T-helper 1 cell treated with Interleukin-12 subunit alpha and Interleukin-12 subunit beta and Interleukin-4 antibody, amounts not matched to agents 30 μg/mL and 1 μg/mL, for 36 hours (primary cell): ENCODE results near the gene ELFN1.
A peak's percentile ranks its signal among the peaks of the same experiment; 100 is the strongest.

Experiments
- H3K27ac Mint-ChIP-seq: one replicate; pipeline ENCODE4 v1.8.0; 2021; ENCODE audit warnings: mild to moderate bottlenecking, mixed read lengths
- H3K27me3 Mint-ChIP-seq: one replicate; pipeline ENCODE4 v1.8.0; 2021; ENCODE audit warnings: low read depth, mixed read lengths
- H3K36me3 Mint-ChIP-seq: one replicate; pipeline ENCODE4 v1.8.0; 2021; ENCODE audit warnings: low read depth, mixed read lengths
- H3K4me1 Mint-ChIP-seq: one replicate; pipeline ENCODE4 v1.8.0; 2021; ENCODE audit warnings: low read depth, mixed read lengths
- H3K4me3 Mint-ChIP-seq: one replicate; pipeline ENCODE4 v1.8.0; 2021; ENCODE audit warnings: mild to moderate bottlenecking, moderate library complexity, mixed read lengths
- H3K9me3 Mint-ChIP-seq: one replicate; pipeline ENCODE4 v1.8.0; 2021; ENCODE audit warnings: mixed read lengths

The ELFN1 gene

GRCh38 chr7:1647961-1648672, 22.0 kb upstream of the ELFN1 start:
- no peaks in the 10 kb centered on the region for H3K9me3 Mint-ChIP-seq
- no peaks in the 10 kb centered on the region for H3K27me3 Mint-ChIP-seq
- no peak overlapping the region for H3K27ac Mint-ChIP-seq
- no peaks in the 10 kb centered on the region for H3K4me1 Mint-ChIP-seq
- no peaks in the 10 kb centered on the region for H3K36me3 Mint-ChIP-seq
- no peak overlapping the region for H3K4me3 Mint-ChIP-seq

- Mint-ChIP-seq H3K9me3 (no peaks in the 10 kb centered on the region), H3K4me1 (no peaks in the 10 kb centered on the region), H3K27me3 (no peaks in the 10 kb centered on the region), H3K4me3 (no peak overlapping the region), H3K36me3 (no peaks in the 10 kb centered on the region), H3K27ac (no peak overlapping the region)
Measured at GRCh38 chr7:1649751-1650326, 20.2 kb upstream of the ELFN1 start.

DNA sequence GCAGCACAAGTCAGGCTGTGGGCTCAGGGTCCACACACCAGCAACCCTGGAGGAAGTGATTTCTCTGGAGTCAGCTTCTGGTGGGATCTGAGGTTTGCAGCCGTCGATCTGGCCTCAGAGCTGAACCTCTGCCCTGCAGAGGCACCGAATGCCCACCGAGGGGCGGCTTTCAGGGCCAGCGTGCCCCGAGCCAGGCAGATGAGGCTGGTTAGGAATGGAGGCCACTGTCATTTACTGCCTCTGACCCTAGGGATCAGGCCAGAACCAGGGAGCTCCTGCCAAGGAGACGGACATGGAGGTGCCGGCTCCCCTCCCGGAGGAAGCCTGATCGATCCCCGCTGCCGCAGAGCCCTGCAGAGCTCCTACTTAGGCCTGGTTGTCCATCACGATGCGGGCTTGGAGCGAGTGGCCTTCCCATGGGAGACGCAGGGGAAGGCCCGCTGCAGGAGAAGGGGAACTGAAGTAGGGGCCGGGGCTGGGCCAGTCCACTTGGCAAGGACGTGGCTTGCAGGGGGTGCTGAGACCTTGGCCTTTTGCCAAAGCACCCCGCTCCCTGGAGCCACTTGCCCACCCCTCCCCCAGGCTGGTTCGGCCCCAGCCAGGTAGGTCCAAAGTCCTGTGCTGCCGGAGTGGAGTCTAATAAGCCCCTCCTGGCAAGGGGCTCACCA, 19.6 kb upstream of the ELFN1 start:
- Mint-ChIP-seq H3K4me3 (no peak overlapping the region), H3K36me3 (no peaks in the 10 kb centered on the region), H3K27ac (no peak overlapping the region), H3K27me3 (no peaks in the 10 kb centered on the region), H3K9me3 (no peaks in the 10 kb centered on the region), H3K4me1 (no peaks in the 10 kb centered on the region)

DNA sequence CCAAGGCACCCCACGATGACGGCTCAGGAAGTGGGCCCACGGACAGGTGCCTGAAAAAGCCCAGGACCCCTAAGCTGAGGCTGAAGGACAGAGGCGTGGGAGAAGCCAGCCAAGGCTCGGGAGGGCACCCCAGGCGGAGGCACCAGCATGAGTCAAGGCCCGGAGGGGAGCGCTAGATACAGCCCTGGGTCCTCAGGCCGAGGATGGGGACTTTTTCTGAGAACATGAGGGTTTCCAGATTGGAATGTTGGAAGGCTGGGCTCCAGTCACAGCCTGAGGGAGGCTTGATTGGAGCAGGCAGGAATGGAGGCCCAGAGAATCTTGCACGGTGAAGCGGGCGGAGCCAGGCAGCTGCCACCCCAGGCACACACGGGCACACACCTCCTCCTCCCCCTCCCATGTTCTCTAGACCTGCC, 19.0 kb upstream of the ELFN1 start:
- H3K4me1 Mint-ChIP-seq, result no peaks in the 10 kb centered on the region
- no peaks in the 10 kb centered on the region for H3K36me3 Mint-ChIP-seq
- no peaks in the 10 kb centered on the region for H3K9me3 Mint-ChIP-seq
- H3K27ac Mint-ChIP-seq, result no peak overlapping the region
- H3K27me3 Mint-ChIP-seq, result no peaks in the 10 kb centered on the region
- H3K4me3 Mint-ChIP-seq, result no peak overlapping the region

DNA sequence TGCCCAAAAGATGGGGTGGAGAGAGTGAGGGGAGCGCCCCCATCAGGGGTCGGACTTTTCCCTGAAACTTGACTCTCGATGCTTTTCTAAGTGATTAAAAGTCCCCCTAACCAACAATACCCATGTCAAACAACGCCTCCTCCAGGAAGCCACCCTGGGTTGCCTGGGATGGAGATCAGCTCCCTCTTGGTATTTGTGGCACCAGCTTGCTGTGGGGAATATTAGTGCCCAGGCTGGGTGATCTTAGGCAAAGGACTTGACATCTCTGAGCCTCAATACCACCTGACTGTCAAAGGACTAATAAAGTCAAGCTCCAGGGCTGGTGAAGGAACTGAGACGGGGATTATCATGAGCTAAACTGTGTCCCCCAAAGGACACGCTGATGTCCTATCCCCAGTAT, 18.2 kb upstream of the ELFN1 start:
- Mint-ChIP-seq H3K4me3 (no peak overlapping the region), H3K9me3 (no peaks in the 10 kb centered on the region), H3K4me1 (no peaks in the 10 kb centered on the region), H3K36me3 (no peaks in the 10 kb centered on the region), H3K27me3 (peaks cover 4% of the 10 kb centered on the region), H3K27ac (no peak overlapping the region)

DNA sequence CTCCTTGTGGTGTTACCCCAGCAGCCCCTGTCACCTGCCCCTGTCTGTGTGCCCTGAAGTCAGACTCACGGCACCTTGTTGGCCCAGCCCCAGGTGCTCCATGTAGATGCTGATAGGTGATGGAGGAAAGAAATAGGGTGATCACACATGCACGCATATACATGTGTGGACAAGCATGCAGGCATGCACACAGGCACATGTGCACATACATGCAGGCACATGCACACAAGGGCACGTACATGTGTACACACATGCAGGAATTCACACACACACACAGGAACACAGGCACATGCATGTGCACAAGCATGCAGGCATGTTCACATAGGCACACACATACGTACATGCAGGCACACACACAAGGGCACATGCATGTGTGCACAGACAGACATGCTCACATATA, 16.6 kb upstream of the ELFN1 start:
- no peak overlapping the region for H3K27ac Mint-ChIP-seq
- H3K4me1 Mint-ChIP-seq, result no peaks in the 10 kb centered on the region
- H3K4me3 Mint-ChIP-seq, result no peak overlapping the region
- peaks cover 15% of the 10 kb centered on the region for H3K27me3 Mint-ChIP-seq
- no peaks in the 10 kb centered on the region for H3K9me3 Mint-ChIP-seq
- no peaks in the 10 kb centered on the region for H3K36me3 Mint-ChIP-seq

DNA sequence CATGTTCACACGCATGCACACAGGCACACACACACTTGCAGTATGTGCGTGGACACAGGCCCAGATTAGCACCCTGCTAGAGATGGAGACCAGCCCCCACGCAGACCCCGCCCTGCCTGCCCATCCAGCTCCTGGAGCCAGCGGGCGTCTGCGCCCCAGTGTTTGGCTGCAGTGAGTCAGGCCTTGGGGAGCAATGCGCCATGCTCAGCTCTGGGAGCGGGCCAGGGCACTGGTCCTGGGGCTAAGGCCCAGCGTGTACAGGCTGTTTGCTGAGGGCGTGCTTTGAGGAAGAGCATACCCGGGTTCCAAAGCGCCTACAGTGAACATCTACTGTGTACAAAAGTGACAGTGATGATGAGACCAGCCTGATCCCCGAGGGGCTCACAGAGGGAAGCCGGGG, 16.0 kb upstream of the ELFN1 start:
- no peaks in the 10 kb centered on the region for H3K36me3 Mint-ChIP-seq
- no peak overlapping the region for H3K4me3 Mint-ChIP-seq
- no peaks in the 10 kb centered on the region for H3K9me3 Mint-ChIP-seq
- peaks cover 15% of the 10 kb centered on the region for H3K27me3 Mint-ChIP-seq
- no peak overlapping the region for H3K27ac Mint-ChIP-seq
- no peaks in the 10 kb centered on the region for H3K4me1 Mint-ChIP-seq

GRCh38 chr7:1654738-1655475, 15.2 kb upstream of the ELFN1 start:
- no peaks in the 10 kb centered on the region for H3K9me3 Mint-ChIP-seq
- peaks cover 15% of the 10 kb centered on the region for H3K27me3 Mint-ChIP-seq
- no peak overlapping the region for H3K27ac Mint-ChIP-seq
- no peaks in the 10 kb centered on the region for H3K4me1 Mint-ChIP-seq
- H3K36me3 Mint-ChIP-seq, result no peaks in the 10 kb centered on the region
- H3K4me3 Mint-ChIP-seq, result no peak overlapping the region

GRCh38 chr7:1659696-1660095, 10.4 kb upstream of the ELFN1 start:
- peaks cover 43% of the 10 kb centered on the region for H3K27me3 Mint-ChIP-seq
- H3K36me3 Mint-ChIP-seq, result no peaks in the 10 kb centered on the region
- no peak overlapping the region for H3K4me3 Mint-ChIP-seq
- H3K9me3 Mint-ChIP-seq, result no peaks in the 10 kb centered on the region
- no peak overlapping the region for H3K27ac Mint-ChIP-seq
- H3K4me1 Mint-ChIP-seq, result peaks cover 3% of the 10 kb centered on the region

DNA sequence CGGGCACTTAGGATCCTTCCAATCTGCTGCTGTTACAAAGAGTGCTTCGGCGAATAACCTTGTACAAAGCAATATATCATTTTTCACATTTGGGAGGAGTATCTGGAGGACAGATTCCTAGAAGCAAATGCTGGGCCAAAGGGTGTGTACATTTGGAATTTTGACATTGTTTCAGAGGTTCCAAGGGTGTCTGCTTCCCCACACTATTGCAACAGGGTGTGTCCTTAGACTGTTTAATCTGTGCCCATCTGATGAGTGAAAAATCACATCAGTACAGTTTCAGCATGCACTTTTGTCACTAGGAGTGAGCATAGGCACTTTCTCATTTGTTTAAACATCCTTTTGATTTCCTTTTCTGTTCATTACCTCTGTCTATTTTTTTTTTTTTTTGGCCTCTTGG, 8.6 kb upstream of the ELFN1 start:
- H3K4me1 Mint-ChIP-seq, result peaks cover 3% of the 10 kb centered on the region
- no peaks in the 10 kb centered on the region for H3K36me3 Mint-ChIP-seq
- H3K4me3 Mint-ChIP-seq, result no peak overlapping the region
- H3K9me3 Mint-ChIP-seq, result no peaks in the 10 kb centered on the region
- no peak overlapping the region for H3K27ac Mint-ChIP-seq
- H3K27me3 Mint-ChIP-seq, result peaks cover 39% of the 10 kb centered on the region

DNA sequence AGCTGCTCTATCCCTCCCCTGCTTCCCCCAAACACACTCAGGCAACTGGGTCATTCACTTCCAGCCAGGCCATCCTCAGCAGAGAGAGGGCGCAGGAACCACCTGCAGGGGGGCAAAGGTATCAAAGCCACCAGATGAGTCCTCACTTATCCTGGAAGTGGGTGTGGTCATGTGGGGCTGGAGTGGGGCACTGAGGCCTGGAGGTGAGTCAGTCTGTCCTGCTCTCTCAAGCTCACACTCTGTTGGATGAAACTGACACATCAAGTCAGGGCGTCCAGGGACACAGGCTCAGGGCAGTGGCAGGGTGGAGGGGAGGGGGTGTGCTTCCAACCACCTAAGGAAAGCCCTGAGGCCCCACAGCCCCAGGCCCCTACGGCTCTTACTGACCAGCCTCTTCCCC, 8.0 kb upstream of the ELFN1 start:
- no peaks in the 10 kb centered on the region for H3K36me3 Mint-ChIP-seq
- peaks cover 3% of the 10 kb centered on the region for H3K4me1 Mint-ChIP-seq
- H3K27me3 Mint-ChIP-seq, result peaks cover 41% of the 10 kb centered on the region
- no peak overlapping the region for H3K4me3 Mint-ChIP-seq
- no peak overlapping the region for H3K27ac Mint-ChIP-seq
- no peaks in the 10 kb centered on the region for H3K9me3 Mint-ChIP-seq

DNA sequence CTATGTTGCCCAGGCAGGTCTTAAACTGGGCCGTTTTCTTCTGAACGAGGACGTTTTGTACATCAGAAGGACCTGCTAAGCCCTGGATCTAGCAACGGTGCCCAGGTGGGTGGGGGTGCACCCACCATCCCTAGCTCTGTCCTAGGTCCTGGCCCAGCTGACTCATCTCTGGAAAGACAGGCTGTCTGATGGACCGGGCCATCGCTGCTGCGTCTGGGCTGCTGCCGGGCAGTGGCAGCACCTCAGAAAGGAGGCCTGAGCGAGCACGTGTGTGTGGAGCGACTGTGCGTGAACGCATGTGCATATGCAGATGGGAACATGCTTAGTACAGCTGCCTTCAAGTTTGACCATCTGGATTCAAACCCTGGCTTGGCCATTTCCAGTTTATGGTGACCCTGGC, 7.3 kb upstream of the ELFN1 start:
- Mint-ChIP-seq H3K4me3 (no peak overlapping the region), H3K27ac (no peak overlapping the region), H3K27me3 (peaks cover 37% of the 10 kb centered on the region), H3K4me1 (peaks cover 3% of the 10 kb centered on the region), H3K36me3 (no peaks in the 10 kb centered on the region), H3K9me3 (no peaks in the 10 kb centered on the region)

- H3K9me3 Mint-ChIP-seq, result no peaks in the 10 kb centered on the region
- peaks cover 3% of the 10 kb centered on the region for H3K4me1 Mint-ChIP-seq
- H3K36me3 Mint-ChIP-seq, result no peaks in the 10 kb centered on the region
- peak overlapping the region; percentile 25 for H3K4me3 Mint-ChIP-seq
- H3K27ac Mint-ChIP-seq, result peak overlapping the region; percentile 39
- peaks cover 35% of the 10 kb centered on the region for H3K27me3 Mint-ChIP-seq
Measured at GRCh38 chr7:1663223-1663622, 6.9 kb upstream of the ELFN1 start.

- no peaks in the 10 kb centered on the region for H3K36me3 Mint-ChIP-seq
- H3K9me3 Mint-ChIP-seq, result no peaks in the 10 kb centered on the region
- peaks cover 43% of the 10 kb centered on the region for H3K27me3 Mint-ChIP-seq
- H3K27ac Mint-ChIP-seq, result no peak overlapping the region
- H3K4me3 Mint-ChIP-seq, result no peak overlapping the region
- peaks cover 4% of the 10 kb centered on the region for H3K4me1 Mint-ChIP-seq
Measured at GRCh38 chr7:1663857-1664651, 6.0 kb upstream of the ELFN1 start.
